Epithelial cell of proximal tubule (primary cell): ENCODE data around the gene NSRP1. TPM values are rescaled to one million over a fixed set of nuclear protein-coding genes. Genes with fewer than 3 reads are reported as not detected.
"Not testable (repeated sequence)": the region's sequence is repeated elsewhere in the genome, so short reads cannot be mapped to it uniquely, and the experiment has no call there.

Source experiments
- DNase-seq: peaks from one replicate; pipeline ENCODE4 v3.0.0-alpha.2; 2011; ENCODE audit warnings: low read depth
- H3K4me3 ChIP-seq: 2 replicates; pipeline ENCODE4 v1.5.1; 2011; ENCODE audit warnings: low read depth, mild to moderate bottlenecking, low read length
- total RNA-seq: library from RNA; depleted of rRNA; stranded (reverse); fragments of >200 nt; gene quantifications from 2 replicates; pipeline ENCODE4 v1.2.3, GENCODE V29; 2015
- TF ChIP-seq, protein P1 (sequence below): conservative IDR thresholded peaks from 2 replicates; pipeline ENCODE4 v1.5.1; 2012; ENCODE audit warnings: low read depth, mild to moderate bottlenecking, low read length

Gene NSRP1
- total RNA-seq, 1 donor from 2014 or later: 7.0 TPM

DNA sequence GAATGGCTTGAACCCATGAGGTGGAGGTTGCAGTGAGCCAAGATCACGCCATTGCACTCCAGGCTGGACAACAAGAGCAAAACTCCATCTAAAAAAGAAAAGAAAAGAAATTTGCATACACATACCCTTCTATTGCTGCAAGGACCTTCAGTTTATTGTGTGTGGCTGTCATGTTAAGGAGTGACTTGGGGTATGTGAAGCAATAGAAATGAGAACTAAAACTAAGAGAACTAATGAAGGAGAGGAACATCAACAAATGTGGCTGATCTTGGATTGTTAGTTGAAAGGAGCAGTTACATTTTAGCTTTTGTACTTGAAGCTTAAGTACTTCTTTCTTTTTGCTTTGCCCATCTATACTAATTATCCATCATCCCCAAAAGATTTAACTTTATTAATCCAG, 12.7 kb upstream of the NSRP1 start:
- DNase-seq: no peak
- TF ChIP-seq, protein P1, sequence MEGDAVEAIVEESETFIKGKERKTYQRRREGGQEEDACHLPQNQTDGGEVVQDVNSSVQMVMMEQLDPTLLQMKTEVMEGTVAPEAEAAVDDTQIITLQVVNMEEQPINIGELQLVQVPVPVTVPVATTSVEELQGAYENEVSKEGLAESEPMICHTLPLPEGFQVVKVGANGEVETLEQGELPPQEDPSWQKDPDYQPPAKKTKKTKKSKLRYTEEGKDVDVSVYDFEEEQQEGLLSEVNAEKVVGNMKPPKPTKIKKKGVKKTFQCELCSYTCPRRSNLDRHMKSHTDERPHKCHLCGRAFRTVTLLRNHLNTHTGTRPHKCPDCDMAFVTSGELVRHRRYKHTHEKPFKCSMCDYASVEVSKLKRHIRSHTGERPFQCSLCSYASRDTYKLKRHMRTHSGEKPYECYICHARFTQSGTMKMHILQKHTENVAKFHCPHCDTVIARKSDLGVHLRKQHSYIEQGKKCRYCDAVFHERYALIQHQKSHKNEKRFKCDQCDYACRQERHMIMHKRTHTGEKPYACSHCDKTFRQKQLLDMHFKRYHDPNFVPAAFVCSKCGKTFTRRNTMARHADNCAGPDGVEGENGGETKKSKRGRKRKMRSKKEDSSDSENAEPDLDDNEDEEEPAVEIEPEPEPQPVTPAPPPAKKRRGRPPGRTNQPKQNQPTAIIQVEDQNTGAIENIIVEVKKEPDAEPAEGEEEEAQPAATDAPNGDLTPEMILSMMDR: no peak
- no peak overlapping the region for H3K4me3 ChIP-seq

DNA sequence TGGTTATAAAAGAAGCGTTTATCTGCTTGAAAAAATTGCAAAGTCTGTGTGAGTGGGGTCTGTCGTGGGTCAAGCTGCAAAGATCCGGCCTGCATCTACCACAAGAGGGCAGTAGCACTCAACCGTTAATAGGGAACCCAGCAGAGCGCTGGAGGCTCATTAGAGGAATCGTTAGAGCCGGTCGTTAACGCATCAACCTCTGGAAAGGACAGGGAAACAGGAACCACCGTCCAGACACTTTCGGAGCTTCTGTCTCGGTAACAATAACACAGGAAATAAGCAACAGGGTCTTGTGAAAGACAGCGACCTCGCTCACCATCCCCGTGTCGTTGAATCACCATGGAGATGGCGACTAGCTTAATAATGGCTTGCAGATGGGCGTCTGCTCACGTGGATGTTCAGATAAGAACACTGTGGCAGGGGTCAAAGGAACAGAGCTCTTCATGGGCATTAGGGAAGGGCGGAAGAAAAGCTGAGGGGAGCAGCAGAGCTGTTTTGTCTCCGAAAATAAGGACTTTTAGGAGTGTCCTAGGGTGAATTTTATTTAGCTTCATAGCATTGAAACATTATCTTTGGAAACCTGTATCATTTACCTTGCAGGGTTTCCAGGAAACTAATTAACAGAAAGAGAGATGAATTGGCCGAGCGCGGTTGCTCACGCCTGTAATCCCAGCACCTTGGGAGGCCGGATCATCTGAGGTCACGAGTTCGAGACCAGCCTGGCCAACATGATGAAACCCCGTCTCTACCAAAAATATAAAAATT, 11.9 kb upstream of the NSRP1 start:
- TF ChIP-seq, protein P1: peak; percentile 97
- DNase-seq: peak; percentile 44
- H3K4me3 ChIP-seq: peak overlapping the region; percentile 55

DNA sequence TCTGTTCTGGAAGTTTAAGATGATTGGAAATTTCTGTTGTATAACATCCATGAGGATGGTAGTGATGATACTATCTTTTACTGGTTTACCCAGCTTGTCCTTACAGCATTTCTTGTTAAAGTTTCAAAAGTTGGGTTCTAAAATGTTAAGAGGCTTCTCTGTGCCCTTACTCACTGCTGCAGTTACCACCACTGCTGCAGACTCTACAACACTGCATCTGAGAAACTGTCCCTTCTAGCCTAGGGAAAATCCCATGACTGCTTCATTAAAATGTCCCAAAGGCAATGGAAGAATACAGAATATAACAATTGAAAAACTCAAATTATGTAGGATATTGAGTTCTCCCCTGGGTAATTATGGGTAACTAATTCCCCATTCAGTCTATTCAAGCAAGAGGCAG, 3.8 kb upstream of the NSRP1 start:
- H3K4me3 ChIP-seq: no peak overlapping the region
- TF ChIP-seq, protein P1: no peak

DNA sequence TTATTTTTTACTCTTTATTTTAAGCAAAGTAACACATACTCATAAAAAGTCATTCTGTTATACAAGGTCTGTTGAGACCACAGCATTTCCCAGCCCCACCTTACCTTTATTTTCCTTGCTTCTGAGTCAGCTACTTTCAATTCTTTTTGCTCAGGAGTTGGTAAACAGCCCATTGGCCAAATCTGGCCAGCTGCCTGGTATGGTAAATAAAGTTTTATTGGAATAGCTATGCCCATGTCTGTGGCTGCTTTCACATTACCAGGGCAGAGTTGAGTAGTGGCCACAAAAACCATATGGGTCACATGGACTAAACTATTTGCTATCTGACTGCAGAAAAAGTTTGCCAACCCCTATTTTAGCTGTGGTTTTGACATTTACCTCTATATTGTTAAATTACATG, 3.4 kb upstream of the NSRP1 start:
- no peak overlapping the region for H3K4me3 ChIP-seq
- TF ChIP-seq, protein P1: no peak
- no peak for DNase-seq

More for the DNA sequence above, 3.8 kb upstream of the NSRP1 start:
- no peak for DNase-seq

DNA sequence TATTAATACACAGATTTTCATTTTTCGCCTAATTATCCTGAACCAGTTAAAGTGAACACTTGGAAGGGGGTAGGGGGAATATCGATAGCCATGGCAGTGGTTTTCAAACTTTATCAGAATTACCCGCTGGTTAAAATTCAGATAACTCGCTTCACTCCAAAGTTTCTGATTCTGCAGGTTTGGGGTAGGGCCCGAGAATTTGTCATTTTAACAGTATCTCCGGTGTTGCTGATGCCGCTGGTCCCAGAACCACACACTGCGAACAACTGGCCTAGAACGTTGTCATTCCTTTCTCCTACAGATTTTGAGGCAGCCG, 313 bp upstream of the NSRP1 start:
- H3K4me3 ChIP-seq: peak overlapping the region; percentile 86
- DNase-seq: no peak
- TF ChIP-seq, protein P1: no peak

DNA sequence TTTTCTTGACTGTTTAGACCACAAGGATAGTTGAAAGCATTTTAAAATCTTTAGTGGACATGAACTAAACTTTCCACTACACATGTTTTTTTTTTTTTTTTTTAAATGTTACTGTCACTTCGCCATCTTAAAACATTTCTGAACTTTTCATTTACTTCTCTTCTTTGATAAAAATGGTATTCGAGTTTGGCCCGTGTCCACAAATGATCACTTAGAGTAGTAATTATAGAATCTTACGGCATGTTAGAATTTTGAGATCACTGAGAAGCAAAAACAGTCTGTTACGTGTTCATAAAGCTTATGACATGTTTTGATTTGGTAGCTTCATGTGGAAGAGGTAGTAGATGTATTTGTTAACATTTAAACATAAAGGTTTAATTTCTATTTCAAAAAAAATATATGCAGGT, 1.1 kb downstream of the NSRP1 start:
- DNase-seq: no peak

DNA sequence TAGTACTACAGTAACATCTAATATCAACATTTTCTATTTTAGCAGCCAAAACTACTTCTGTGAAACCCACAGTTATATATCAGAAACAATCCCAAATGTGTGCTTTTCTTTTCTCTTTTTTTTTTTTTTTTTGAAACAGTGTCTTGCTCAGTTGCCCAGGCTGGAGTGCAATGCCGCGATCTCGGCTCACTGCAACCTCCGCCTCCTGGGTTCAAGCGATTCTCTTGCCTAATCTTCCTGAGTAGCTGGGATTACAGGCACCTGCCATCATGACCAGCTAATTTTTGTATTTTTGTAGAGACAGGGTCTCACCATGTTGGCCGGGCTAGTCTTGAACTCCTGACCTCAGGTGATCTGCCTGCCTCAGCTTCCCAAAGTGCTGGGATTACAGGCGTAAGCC, 2.0 kb downstream of the NSRP1 start:
- not testable (repeated sequence) for H3K4me3 ChIP-seq, DNase-seq

More for the DNA sequence above, 1.1 kb downstream of the NSRP1 start:
- H3K4me3 ChIP-seq: peak overlapping the region; percentile 86
- TF ChIP-seq, protein P1: no peak
